Measurements from ENCODE around the gene ELOA. TPM values are rescaled to one million over a fixed set of nuclear protein-coding genes. Genes with fewer than 3 reads are reported as not detected.

The ELOA gene
- total and polyA plus RNA-seq, 9 of the 15 experiments (the other 6 are each of a cell fraction or from before 2014, with no cell fraction given), result 31.9 to 98.6 (median 61.3) TPM

DNA sequence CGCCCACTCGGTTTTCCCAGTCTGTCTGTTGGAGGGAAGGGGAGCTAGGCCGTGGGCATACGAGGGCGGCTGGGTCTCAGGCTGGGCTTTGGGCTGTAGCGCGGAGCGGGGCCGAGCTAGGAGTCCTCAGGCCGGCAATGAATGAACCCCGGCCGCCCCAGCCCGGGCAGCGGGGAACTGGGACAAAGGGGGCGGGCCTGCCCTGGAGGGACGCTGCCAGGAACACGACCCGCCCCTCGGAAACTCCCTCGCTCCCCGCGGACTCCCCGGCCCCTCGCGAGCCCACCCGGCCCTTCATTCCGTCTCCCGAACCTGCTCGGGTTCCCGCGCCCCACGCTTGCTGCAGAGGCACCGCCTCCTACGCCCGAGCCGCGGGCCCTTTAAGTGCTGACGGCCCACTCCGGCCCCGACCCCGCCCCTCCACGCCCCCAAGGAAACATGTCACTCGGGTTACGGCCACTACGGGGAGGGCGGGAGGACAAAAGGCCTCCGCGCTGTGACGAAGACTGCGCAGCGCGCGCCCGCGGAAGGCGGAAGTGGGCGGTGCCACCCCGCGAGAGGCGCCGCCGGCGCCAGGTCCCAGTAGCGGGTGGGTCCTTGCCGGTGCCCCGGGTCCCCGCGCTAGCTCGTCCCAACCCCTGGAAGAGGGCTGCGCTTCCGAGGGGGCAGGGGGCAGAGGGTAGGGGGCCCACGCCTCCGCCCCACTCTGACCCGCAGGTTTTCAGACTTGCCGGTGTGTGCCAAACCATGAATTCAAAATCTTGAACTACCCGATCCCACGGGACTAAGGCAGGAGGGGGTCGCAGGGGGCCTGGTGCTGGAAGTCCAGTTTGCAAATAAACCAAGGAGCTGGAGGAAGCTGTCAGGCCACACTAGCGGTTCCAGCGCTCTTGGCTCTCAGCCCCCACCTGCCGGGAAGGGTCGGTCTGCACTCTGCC, 57.4 kb downstream of the ELOA start, which contains the start of gene GALE (continued):
- TF ChIP-seq ZBTB40 (IDR thresholded peaks at IDR 0.05), result peak; percentile 70
- TF ChIP-seq ZBTB40 (CRISPR knock-in tag; IDR thresholded peaks at IDR 0.05), result no peak
- TF ChIP-seq ELF2 (CRISPR knock-in tag; IDR thresholded peaks at IDR 0.05), result peak; percentile 95
- TF ChIP-seq BACH1 (tag; IDR thresholded peaks at IDR 0.05), result no peak
- TF ChIP-seq, protein P1, sequence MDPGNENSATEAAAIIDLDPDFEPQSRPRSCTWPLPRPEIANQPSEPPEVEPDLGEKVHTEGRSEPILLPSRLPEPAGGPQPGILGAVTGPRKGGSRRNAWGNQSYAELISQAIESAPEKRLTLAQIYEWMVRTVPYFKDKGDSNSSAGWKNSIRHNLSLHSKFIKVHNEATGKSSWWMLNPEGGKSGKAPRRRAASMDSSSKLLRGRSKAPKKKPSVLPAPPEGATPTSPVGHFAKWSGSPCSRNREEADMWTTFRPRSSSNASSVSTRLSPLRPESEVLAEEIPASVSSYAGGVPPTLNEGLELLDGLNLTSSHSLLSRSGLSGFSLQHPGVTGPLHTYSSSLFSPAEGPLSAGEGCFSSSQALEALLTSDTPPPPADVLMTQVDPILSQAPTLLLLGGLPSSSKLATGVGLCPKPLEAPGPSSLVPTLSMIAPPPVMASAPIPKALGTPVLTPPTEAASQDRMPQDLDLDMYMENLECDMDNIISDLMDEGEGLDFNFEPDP (CRISPR knock-in tag; IDR thresholded peaks at IDR 0.05), result no peak
- no peak for TF ChIP-seq ZKSCAN3 (CRISPR knock-in tag; IDR thresholded peaks at IDR 0.05)
- peak; percentile 32 for TF ChIP-seq RBM22 (IDR thresholded peaks at IDR 0.05; ENCODE audit: low read depth, low read length, poor library complexity, severe bottlenecking)
- TF ChIP-seq ILK (tag; IDR thresholded peaks at IDR 0.05; ENCODE audit: borderline replicate concordance, low read depth), result no peak
- peak; percentile 57; the same call in 1 of the 2 replicates for TF ChIP-seq ZNF253 (CRISPR knock-in tag; conservative IDR thresholded peaks at IDR 0.05)
- TF ChIP-seq MYC (IDR thresholded peaks at IDR 0.05; ENCODE audit: low read depth, low read length), result peak; percentile 86
- peak; percentile 66 for TF ChIP-seq MYC (CRISPR knock-in tag; IDR thresholded peaks at IDR 0.05; ENCODE audit: borderline replicate concordance, low read depth)
- peak; percentile 62 for TF ChIP-seq ZNF263 (CRISPR knock-in tag; IDR thresholded peaks at IDR 0.05; ENCODE audit: borderline replicate concordance)
- TF ChIP-seq BRF1 (IDR thresholded peaks at IDR 0.05; ENCODE audit: borderline replicate concordance, extremely low read depth, insufficient read length), result no peak
- TF ChIP-seq, protein P2, sequence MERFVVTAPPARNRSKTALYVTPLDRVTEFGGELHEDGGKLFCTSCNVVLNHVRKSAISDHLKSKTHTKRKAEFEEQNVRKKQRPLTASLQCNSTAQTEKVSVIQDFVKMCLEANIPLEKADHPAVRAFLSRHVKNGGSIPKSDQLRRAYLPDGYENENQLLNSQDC (CRISPR knock-in tag; IDR thresholded peaks at IDR 0.05), result no peak

All from K562 (cell line).